HepG2 (cell line): ENCODE measurements around the gene AMZ1. TPM values are rescaled to one million over a fixed set of nuclear protein-coding genes. Genes with fewer than 3 reads are reported as not detected.

Experiments
- ARNTL ChIP-seq: sonication (generic); formaldehyde crosslinking; IDR thresholded peaks from 2 replicates; pipeline ENCODE4 v1.4.0; 2020; ENCODE audit warnings: mild to moderate bottlenecking, missing genetic modification reagents
- DPF2 ChIP-seq: sonication (generic); formaldehyde crosslinking; IDR thresholded peaks from 2 replicates; pipeline ENCODE4 v1.4.0; 2020; ENCODE audit warnings: mild to moderate bottlenecking, low read depth, missing genetic modification reagents, borderline replicate concordance
- FIP1L1 ChIP-seq: fragments of 200-400 bp; formaldehyde crosslinking; IDR thresholded peaks from 2 replicates; pipeline ENCODE4 v1.6.1; 2018; ENCODE audit warnings: low read depth, mild to moderate bottlenecking, low read length, moderate library complexity, borderline replicate concordance; ENCODE audit not compliant: insufficient read depth
- HBP1 ChIP-seq: IDR thresholded peaks from 2 replicates; pipeline ENCODE4 v1.6.1; 2016; ENCODE audit warnings: low read depth, control low read depth
- KDM4B ChIP-seq: sonication (generic); formaldehyde crosslinking; IDR thresholded peaks from 2 replicates; pipeline ENCODE4 v1.4.0; 2020; ENCODE audit warnings: missing genetic modification reagents
- KLF16 ChIP-seq, 2 experiments: sonication (generic) in 1 of 2; formaldehyde crosslinking in 1 of 2; IDR thresholded peaks; 2 replicates each; pipeline versions ENCODE4 v1.6.1 to v1.8.0; 2016 to 2023; ENCODE audit warnings: missing genetic modification reagents in 2 of 2, missing compliant biosample characterization in 1 of 2
- MXD3 ChIP-seq: IDR thresholded peaks from 2 replicates; pipeline ENCODE4 v1.6.1; 2016; ENCODE audit warnings: mild to moderate bottlenecking, missing biosample characterization, missing genetic modification reagents
- NR3C1 ChIP-seq: sonication (generic); formaldehyde crosslinking; IDR thresholded peaks from 2 replicates; pipeline ENCODE4 v1.4.0; 2020; ENCODE audit warnings: missing genetic modification reagents
- THAP8 ChIP-seq: sonication (generic); formaldehyde crosslinking; IDR thresholded peaks from 2 replicates; pipeline ENCODE4 v1.5.1; 2020; ENCODE audit warnings: missing genetic modification reagents, mild to moderate bottlenecking, borderline replicate concordance
- ZBTB26 ChIP-seq: IDR thresholded peaks from 2 replicates; pipeline ENCODE4 v1.6.1; 2016; ENCODE audit warnings: missing compliant biosample characterization, missing genetic modification reagents, borderline replicate concordance
- ZEB1 ChIP-seq: IDR thresholded peaks from 2 replicates; pipeline ENCODE4 v1.6.1; 2012; ENCODE audit warnings: mild to moderate bottlenecking, low read depth, inconsistent platforms; ENCODE audit not compliant: insufficient replicate concordance
- ZNF280D ChIP-seq: sonication (generic); formaldehyde crosslinking; IDR thresholded peaks from 2 replicates; pipeline ENCODE4 v1.5.1; 2020; ENCODE audit warnings: mild to moderate bottlenecking, missing genetic modification reagents
- ZNF460 ChIP-seq: sonication (generic); formaldehyde crosslinking; IDR thresholded peaks from 2 replicates; pipeline ENCODE4 v1.5.1; 2020; ENCODE audit warnings: missing genetic modification reagents, mild to moderate bottlenecking, borderline replicate concordance
- ZNF557 ChIP-seq: sonication (generic); formaldehyde crosslinking; IDR thresholded peaks from 2 replicates; pipeline ENCODE4 v1.4.0; 2020; ENCODE audit warnings: missing genetic modification reagents
- ZNF577 ChIP-seq: sonication (generic); formaldehyde crosslinking; IDR thresholded peaks from 2 replicates; pipeline ENCODE4 v1.4.0; 2020; ENCODE audit warnings: mild to moderate bottlenecking, low read depth, missing genetic modification reagents, borderline replicate concordance
- ZNF710 ChIP-seq: sonication (generic); formaldehyde crosslinking; IDR thresholded peaks from 2 replicates; pipeline ENCODE4 v1.5.0; 2020; ENCODE audit warnings: mild to moderate bottlenecking, missing genetic modification reagents, borderline replicate concordance
- ZNF83 ChIP-seq: sonication (generic); formaldehyde crosslinking; IDR thresholded peaks from 2 replicates; pipeline ENCODE4 v1.4.0; 2020; ENCODE audit warnings: missing genetic modification reagents, mild to moderate bottlenecking, borderline replicate concordance
- polyA plus RNA-seq, 8 experiments: library from polyadenylated mRNA; depleted of rRNA in 3 of 8; stranded (reverse) in 7 of 8; unstranded in 1 of 8; fragments of >200 nt; fragmentation: Illumina TruSeq in 4 of 8; extraction: Trizol in 4 of 8; gene quantifications; 2 replicates each; pipeline versions ENCODE4 v1.2.1 to v1.2.3, GENCODE V29; 2011 to 2016; ENCODE audit warnings: low read depth in 4 of 8, missing spikeins in 1 of 8, mixed read lengths in 1 of 8; ENCODE audit not compliant: insufficient read depth in 1 of 8
- total RNA-seq, 5 experiments: library from RNA; depleted of rRNA; stranded (reverse); fragments of >200 nt; fragmentation: Illumina TruSeq; extraction: Trizol; gene quantifications; 2 replicates each; pipeline ENCODE4 v1.2.3, GENCODE V29; 2016; ENCODE audit warnings: low read depth in 1 of 5

AMZ1 gene
- total and polyA plus RNA-seq, 2 of the 13 experiments (the other 11 are each of a cell fraction or from before 2014, with no cell fraction given): 0.03 TPM; not detected in 1

- TF ChIP-seq ZNF280D (0 out of 2 replicates have a peak, but pooled peaks have one; percentile 54), ZNF460 (CRISPR knock-in tag) (peak; percentile 32; the same call in 1 of the 2 replicates), ZEB1 (no peak), MXD3 (CRISPR knock-in tag) (peak; percentile 95), ZBTB26 (peak; percentile 68; the same call in 1 of the 2 replicates), HBP1 (CRISPR knock-in tag) (no peak; the same call in 1 of the 2 replicates), FIP1L1 (no peak), ZNF577 (CRISPR knock-in tag) (no peak), DPF2 (peak; percentile 56; the same call in 1 of the 2 replicates), NR3C1 (CRISPR knock-in tag) (no peak), ZNF557 (peak; percentile 95), ZNF710 (peak; percentile 62; the same call in 1 of the 2 replicates), KDM4B (no peak), THAP8 (CRISPR knock-in tag) (peak; percentile 50; the same call in 1 of the 2 replicates), KLF16 (CRISPR knock-in tag; IDR thresholded peaks at IDR 0.05) (peak in 1 of 2 experiments; percentile 49; a peak in 1 of 4 replicates), ARNTL (peak; percentile 98), ZNF83 (CRISPR knock-in tag) (no peak; the same call in 1 of the 2 replicates)
These were observed 49.6 kb upstream of the AMZ1 start (continued) for GRCh38 chr7:2638224-2638991.
